ENCODE results near the gene AKAP7.

Gene AKAP7

DNA sequence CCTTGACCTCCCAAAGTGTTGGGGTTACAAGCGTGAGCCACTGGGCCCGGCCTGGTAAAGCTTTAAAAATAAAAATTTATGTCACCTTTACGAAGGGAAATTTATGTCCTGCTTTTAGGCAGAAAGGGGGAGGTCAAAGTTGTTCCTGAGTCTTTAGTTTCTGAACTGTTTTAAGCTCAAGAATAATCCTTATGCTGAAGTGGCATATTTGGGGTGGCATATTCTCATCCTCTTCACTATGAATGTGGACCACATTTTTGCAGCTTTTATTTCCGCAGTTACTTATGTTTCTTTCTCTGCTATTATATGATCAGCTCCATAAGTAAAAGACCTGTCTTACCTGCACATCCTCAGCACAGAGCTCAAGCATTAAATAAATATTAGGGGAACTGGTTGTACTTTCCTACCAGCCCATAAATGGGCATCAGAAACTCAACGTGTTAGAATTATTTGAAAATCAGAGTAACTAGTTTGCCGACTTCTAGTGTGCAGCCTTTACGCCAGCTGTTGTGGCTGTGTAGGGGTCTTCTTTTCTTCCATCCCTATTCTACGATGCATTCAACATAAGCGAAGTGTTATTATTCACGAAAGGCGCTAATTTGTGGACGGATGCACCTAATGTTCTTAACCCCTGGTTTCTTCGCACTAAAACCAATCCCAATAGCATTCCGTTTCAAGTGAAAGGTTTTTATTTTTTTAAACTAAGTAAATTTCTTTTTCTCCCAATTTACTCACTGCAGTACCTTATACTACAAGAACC lies 867 bp upstream of the AKAP7 start:
- no peak for DNase-seq

DNA sequence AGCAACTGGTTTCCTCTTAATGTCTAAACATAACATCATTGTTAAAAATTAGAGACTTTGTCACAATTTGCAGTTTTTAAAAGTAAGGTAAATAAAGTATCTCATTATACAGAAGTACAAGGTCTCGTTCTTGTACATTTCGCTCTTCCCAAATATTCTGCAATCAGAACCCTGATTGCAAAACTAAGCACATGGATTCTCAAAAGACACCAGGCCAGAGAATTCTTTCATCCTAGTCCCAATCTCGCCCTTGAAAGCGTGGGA lies 355 bp upstream of the AKAP7 start:
- DNase-seq, result no peak

DNA sequence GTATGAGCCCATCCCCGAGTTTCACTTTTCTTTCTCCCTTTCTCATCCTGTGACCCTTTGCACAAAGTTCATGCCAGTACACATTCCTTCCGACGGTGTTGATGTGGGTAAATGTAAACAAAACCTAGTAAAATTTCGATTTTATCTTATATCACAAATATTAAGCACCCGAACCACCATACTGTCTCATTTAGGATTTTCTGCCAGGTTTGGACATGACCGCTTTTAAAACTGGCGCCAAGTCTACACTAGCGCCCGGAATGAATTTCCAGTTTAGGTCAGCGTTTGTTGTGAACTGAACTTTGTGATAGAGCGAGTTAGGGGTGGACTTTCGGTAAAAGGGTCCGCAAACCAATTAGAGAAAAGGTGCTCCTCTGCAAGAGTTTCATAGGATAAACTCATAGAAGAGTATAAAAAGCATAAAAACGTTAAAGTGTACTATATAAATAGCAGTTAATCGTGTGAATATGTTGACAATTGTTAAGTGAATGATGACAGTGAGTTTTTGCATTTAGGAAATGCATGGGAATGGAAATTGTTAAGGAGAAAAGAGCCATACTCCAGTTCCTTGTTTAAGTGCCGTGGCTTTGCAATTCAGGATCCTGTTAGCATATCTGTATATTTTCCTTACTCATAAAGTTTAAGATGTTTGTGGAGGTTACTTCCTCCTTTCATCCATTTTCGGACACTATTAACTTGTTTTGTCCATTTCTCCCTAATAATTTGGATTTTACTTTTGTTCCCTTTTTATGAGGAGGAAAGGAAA lies 937 bp downstream of the AKAP7 start:
- peak; percentile 4 to 45 for DNase-seq

DNA sequence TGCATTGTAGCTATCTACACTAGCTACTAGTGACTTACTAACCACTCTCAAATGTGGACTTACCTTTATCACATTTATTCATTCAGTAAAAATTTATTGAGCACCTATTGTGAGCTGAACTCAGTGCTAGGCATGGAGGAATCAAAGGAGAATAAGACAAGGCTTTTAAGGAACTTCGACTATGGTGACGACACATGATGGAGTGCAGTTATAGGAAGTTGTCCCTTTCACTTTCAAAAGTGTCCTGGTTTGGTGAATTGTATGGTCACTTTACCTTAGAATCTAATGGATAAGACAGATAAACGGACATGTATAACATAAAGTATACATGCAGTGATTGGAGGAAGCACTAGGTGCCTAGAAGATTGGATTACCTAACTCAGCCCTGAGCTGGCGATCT lies 4.3 kb downstream of the AKAP7 start:
- peak; percentile 39 to 58 for DNase-seq

DNA sequence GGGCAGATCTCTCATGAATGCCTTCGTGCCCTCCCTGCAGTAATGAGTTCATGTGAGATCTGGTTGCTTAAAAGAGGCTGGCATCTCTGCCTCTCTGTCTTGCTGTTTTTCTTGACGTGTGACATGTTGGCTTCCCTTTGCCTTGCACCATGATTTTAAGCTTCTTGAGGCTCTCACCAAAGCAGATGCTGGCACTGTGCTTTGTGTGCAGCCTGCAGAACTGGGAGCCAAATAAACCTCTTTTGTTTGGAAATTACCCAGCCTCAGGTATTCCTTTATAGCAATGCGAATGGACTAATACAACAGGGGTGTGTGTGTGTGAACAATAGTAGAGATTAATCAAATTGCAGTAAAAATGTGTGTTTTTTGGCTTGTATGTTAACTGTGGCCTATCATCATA lies 8.1 kb downstream of the AKAP7 start:
- DNase-seq, result no peak

DNA sequence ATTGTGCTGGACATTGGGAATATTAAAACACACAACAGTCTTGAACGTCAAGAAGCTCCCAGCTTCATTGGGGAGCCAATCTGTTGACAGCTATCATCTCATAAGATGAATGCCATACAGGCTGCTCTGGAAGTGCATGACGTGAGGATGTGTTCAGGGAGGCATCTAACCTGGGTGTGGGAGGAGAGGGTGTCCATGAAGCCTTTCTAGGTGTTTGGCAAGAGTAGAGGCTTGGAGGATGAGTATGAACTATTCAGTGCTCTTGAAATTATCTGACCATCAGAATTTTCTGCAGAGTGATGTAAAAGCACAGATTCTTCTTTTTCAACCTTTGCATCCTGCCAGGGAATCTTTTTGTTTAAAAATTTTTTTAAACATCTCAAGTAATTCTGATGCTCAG lies 11.6 kb downstream of the AKAP7 start:
- DNase-seq, result no peak

DNA sequence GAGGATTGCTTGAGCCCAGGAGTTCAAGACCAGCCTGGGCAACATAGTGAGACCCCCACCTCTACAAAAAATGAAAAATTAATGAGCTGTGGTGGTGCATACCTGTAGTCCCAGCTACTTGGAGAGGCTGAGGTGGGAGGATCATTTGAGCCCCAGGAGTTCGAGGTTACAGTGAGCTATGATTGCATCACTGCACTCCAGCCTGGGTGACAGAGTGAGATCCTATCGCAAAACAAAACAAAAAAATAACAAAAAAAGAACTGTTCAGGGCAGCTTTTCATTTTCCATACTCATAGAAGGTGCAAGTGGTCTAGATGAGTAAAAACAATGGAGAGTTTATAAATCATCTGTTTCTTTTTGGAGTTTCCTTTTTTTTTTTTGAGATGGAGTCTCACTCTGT lies 21.1 kb downstream of the AKAP7 start:
- DNase-seq, result no peak

DNA sequence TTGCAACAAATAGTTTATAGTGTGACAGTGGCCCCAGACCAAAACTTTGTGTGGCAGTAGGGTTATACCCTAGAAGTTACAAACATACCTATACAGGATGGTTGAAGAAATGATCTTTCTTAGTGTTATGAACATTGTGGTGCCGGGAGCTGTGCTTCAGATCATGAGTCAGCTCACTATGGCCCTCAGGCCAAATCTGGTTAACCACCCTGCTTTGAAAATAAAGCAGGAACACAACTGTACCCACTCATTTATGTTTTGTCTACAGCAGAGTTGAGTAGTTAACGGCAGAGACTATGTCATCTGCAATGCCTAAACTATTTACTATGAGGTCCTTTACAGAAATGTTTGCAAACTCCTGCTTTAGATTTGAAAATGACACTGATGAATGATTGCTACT lies 24.3 kb downstream of the AKAP7 start:
- no peak for DNase-seq

DNA sequence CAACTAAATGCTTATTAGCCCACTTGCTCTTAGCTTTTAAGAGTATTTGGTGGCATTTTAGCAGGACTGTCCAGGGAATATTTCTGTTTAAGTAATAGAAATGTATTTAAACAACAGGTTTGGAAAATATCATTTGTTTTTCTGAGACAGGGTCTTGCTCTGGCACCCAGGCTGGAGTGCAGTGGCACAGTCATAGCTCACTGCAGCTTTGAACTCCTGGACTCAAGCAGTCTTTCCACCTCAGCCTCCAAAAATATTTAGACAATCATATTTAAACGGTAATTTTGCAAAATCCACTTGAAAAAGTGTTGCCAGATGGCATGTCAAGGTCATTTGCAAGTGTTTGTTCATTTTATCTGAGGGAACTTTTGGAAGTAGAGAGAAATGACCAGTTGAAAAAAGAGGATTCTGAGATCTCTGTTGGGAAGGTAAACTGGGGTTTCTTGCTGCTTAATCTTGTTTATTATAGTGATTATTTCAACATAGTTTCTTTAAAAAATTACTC lies 25.0 kb downstream of the AKAP7 start:
- DNase-seq, result no peak

DNA sequence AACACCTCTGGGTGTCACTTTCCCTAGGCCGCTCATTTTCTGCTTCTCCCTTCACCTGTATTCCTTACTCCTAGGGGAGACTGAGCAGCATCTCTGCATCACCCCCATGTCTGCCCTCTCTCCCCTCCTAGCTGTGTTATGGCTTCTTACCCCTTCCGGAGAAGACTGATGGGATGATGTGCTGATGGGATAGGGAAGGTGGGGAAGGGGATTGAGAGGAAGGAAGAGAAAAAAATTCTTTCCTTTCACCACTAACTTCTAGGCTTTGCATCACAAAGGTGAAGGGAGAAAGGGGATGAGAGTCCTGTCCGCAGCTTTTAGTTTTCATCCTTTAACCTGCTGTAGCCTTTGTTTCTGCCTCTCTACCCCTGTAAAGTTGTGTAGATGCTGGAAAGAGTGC lies 26.7 kb downstream of the AKAP7 start:
- no peak for DNase-seq

DNA sequence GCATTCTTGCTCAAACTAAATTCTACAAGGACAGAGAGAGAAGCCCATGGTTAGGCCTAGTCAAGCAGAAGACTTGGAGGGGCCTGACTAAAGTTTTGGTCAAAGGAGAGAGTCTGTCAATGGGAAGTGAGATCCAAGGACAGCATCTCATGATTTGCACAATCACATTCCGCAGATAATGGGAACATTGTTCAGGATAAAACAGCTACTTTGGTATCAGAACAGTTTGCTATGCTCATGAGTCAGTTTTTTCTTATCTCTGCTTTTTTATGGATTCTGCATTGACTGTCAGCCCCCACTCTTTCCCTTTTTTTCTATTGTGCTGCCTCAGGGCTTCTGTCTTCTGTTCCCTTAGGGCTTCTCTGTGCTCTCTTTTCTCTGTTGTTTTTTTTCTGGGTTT lies 28.6 kb downstream of the AKAP7 start:
- no peak for DNase-seq

DNA sequence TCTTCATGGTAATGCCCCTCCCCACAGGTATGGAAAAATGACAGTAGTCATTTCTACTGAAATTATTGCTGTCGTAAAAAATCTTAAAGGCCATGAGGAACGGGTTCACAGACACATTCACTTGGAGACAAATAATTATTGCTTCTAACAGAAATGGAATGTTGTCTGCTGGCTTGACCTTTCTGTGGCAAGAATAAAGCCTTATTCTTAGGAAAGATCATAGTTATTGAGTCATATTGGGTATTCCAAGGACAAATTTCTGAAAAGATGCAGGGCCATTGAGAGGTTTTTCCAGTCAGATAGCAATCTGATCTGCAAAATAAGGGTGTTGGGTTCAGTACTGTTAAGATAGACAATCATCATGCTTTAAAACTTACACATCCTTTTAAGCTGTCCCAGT lies 29.2 kb downstream of the AKAP7 start:
- no peak for DNase-seq

DNA sequence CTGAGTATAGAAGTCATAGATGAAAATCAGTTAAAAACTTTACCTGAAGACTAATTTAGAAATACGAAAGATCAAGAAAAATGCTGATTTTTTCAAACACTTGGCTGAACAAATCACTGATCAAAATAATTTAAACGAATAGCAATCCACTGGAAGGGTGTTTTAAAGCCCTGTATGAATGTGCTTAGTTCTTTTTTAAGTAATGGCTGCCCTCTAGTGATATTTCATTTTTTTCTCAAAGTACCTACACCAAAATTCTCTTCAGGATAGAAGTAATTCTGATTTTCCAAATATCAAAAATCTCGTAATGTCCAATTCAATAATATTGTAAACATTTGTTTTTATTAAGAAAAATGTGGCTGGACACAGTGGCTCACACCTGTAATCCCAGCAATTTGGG lies 32.5 kb downstream of the AKAP7 start:
- no peak for DNase-seq

DNA sequence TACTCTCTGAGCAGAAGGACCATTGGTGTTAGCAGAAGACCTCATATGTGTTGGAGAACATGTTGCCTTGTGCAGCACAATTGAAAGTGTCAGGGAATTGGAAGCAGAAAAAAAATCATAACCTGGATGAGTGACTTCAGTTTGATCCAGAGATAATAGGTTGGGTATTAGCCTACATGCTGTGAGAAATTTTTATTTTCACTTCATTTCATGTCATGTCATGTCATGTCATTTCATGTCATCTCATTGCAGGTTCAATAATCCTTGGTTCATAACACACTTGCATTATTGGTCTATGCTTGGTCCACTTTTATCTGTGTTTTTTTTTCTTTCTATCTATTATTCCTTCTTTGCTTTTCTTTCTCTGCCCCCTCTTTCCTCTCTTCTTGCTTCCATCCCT lies 34.3 kb downstream of the AKAP7 start:
- no peak for DNase-seq

DNA sequence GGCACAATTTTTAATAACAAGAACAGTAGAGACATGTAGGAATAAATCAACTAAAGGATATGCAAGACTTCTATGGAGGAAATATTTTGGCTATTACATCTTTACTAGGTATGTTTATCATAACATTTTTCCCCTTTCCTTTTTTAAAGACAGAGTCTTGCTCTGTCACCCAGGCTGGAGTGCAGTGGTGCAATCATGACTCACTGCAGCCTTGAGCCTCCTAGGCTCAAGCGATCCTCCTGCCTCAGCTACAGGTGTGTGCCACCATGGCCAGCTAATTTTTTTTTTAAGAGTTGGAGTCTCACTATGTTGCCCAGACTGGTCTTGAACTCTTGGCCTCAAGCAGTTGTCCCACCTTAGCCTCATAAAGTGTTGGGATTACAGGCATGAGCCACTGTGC lies 37.0 kb downstream of the AKAP7 start:
- DNase-seq, result no peak

DNA sequence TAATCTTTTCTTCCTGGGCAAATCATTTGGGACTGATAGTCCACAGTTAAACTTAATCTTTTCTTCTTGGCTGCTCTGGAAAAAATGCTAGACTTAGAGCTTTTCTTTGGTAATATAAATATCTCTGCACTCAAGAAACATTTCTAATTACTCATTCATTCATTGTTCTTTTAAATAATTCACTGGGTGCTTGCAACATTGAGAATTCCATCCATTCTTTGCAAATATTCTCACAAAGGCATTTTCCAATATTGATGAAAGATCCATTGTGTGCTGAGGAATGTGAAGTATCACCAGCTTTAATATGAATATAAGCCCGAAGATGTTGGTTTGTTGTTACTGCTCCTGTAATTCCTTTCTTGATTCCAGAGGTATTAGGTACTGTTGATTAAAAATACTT lies 38.4 kb downstream of the AKAP7 start:
- no peak for DNase-seq

DNA sequence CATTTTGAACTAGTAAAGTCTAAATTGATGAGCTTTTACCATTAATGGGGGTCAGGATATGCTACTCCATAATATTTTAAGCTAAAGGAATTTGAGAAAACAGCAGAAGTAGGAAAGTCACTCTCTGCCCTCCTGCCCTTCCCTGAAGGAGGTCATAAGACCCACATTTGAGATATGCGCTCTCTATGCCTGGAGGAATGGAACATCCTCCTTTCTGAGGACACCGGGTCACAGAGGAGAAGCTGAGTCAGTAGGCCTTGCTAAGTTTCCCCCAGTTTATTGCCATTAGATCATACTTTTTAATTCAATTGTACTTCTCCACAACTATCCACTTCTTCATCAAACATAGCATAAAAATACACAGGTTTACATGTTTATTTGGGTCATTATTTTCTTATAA lies 40.3 kb downstream of the AKAP7 start:
- DNase-seq, result peak; percentile 14 to 27

DNA sequence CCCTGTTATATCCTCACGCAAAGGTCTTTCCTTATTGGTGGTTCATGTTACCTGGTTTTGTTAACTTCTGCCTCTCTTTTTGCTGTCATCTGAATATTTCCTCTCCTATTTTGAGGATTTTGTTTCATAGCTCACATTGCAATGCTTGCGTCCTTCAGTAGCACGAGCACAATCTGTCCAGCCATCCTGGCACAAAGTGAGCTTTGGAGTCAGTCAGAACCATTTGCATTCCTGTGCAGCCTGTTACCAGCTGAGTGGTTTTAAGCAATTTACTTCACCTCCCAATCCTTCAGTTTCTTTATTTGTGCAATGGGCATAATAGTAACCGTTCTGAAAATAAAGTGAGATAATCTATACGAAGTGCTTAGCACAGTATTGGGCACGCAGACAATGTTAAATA lies 42.7 kb downstream of the AKAP7 start:
- no peak for DNase-seq

DNA sequence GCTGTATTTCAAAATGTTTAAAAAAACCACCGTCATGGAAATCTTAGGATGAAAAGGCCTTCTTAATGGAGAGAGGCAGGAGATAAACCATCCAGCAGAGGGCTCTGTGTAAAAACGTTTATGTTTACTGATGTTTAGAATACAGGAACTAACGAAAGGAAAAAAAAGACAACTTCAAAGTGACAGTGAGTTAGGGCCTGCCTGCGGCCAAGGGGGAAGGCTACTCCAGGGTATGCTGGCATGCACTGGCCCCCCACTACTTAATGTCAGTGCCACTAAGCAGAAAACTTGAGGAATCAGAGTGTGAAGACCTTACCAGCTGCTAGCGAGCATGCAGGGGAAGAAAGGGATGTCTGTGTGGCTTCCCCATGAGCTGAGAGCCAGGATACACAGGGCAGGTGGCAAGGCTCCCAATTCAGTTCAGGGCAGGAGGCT lies 47.7 kb downstream of the AKAP7 start:
- DNase-seq, result peak; percentile 44 to 53

DNA sequence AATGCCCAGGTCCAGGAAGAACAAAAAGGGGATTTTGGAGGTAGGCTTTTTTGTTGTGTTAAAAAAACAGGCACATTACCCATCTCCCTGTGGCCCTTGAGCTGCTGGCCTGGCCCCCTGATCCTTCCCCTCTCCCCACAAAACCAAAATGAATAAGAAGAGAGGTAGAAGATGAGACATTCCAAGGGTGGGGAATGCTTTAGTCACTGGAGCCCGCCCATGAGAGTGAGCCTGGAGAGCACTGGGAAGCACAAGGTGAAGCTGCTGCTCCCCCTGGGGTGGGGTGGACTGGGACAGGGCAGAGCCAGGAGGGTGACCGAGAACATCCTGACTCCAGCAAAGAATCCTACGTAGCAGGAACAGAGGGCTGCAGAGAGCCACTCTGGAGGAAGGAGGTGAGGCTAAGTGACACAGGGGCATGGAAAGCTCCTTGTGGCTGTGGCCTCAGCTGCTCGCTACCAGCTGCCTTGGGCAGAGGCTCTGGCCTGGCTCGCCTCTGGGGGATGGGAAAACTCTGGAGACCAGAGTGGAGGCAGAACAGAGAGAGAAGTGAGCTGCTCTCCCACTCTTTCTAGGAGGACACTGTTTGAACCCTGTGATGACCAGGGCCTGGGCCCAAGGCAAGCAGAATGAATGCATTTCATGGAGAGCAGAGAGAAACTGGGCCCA lies 48.3 kb downstream of the AKAP7 start:
- no peak for DNase-seq

DNA sequence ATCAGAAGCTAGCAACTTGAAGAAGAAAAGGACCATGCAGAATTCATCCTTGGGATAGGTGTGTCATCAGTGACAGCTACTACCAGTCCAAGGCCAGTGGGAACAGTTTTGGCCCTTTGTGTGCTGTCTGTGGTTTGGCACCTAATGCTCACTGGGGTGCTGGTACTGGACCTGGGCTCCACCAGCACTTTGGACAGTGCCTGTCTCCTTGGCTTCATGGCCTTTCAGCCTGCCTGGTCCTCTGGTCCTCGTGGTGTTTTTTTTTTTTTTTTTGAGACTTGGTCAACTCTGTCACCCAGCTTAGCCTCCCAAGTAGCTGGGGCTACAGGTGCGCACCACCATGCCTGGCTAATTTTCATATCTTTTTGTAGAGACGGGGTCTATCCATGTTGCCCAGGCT lies 56.3 kb downstream of the AKAP7 start:
- DNase-seq, result no peak

DNA sequence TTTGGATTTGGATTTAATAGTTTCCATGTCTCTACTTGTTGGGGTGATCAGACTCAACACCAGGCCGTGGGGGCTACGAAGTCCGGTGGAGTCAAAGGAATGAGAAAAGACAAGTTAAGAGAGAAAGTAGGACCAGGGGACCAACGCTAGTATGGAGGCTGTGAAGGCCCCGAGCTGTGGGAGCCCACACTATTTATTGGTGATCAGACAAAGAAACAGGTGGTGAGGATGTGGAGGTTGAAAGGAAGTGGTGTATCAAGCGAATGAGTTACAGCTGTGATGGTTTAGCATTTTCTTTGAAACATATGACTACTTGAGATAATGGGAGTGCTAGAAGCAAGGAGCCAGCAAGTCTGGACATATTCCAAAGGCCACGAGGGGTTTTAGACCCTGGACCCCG lies 62.4 kb downstream of the AKAP7 start:
- DNase-seq, result no peak

DNA sequence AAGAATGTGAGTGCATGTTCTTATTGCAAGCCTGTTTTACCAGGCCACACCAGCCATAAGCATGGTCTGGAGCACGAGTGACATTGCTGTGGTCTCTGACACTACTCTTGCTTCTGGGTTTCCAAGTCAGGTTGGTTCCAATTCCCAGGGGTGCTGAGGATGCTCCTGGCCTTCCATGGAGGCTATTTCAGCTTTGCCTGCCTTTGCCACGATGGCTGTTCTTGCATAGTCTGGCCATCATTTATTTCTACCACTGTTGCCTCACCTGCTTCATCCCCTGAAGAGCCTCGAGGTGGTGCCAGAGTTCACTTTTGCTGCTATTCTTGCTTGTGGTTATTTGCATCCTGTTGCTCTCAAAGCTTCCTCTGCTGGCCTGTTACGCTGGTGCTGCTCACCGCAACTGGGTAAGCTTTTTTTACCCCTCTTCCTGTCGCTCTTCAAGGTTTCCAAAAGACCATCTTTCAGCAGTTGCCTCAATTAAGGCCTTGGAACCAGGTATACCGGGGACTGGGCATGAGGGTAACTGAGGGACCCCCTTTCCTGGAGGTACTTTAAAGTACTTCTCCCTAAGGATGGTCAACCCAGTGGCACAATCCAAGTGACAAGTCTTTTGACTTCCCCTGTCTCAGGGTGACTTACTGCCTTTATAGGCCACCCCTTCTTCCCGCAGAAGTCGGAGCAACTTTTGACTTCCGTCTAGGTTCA lies 64.5 kb downstream of the AKAP7 start:
- DNase-seq, result peak; percentile 28 to 38
